Lower lobe of right lung (tissue), 2 donors: ENCODE measurements around the gene SMIM10L2A. TPM values are rescaled to one million over a fixed set of nuclear protein-coding genes. Genes with fewer than 3 reads are reported as not detected.
A peak's percentile ranks its signal among the peaks of the same experiment; 100 is the strongest.
"Not testable (repeated sequence)": the region's sequence is repeated elsewhere in the genome, so short reads cannot be mapped to it uniquely, and the experiment has no call there.

ENCODE experiments used
- ATAC-seq, 2 donors: fragments of 200-7000 bp; cut with Tn5 transposase; one replicate each; pipeline ENCODE4 v1.9.1; 2020 to 2022; ENCODE audit warnings: mild to moderate bottlenecking in 2 of 2, moderate library complexity in 2 of 2
- DNase-seq: peaks from one replicate; pipeline ENCODE4 v3.0.0-alpha.2; 2020
- H3K27ac ChIP-seq: fragments of 200-600 bp; one replicate; pipeline ENCODE4 v1.8.0; 2022
- H3K27me3 ChIP-seq: fragments of 200-600 bp; one replicate; pipeline ENCODE4 v1.8.0; 2022; ENCODE audit warnings: low read depth
- H3K36me3 ChIP-seq: fragments of 200-600 bp; one replicate; pipeline ENCODE4 v1.8.0; 2022; ENCODE audit warnings: mild to moderate bottlenecking
- H3K4me1 ChIP-seq: fragments of 200-600 bp; one replicate; pipeline ENCODE4 v1.8.0; 2022
- H3K4me3 ChIP-seq: fragments of 200-600 bp; one replicate; pipeline ENCODE4 v1.8.0; 2022; ENCODE audit warnings: mild to moderate bottlenecking
- H3K9me3 ChIP-seq: fragments of 200-600 bp; one replicate; pipeline ENCODE4 v1.8.0; 2022
- intact Hi-C: fragments of 100-400 bp; cut with DNase I; formaldehyde crosslinking; loops from one replicate; pipeline ENCODE4 v1.11.0; 2022
- total RNA-seq: library from RNA; stranded (reverse); fragmentation: NEBNext Ultra II Directional; extraction: Animal tissue kit (Norgen Biotek cat#: 25700); gene quantifications from one replicate; pipeline ENCODE4 v1.2.1, GENCODE V29; 2021
- TF ChIP-seq, protein P1 (sequence below): fragments of 200-600 bp; IDR thresholded peaks from one replicate; pipeline ENCODE4 v1.8.0; 2022; ENCODE audit warnings: antibody characterized with exemption, mild to moderate bottlenecking
- donor health status: DM: no; HTN: yes; CAD: no; lungs with severe emphysema.

The SMIM10L2A gene
- total RNA-seq, 1 donor from 2014 or later = 1.7 TPM

- Histone ChIP-seq H3K27me3 (no peaks in the 10 kb centered on the region), H3K9me3 (no peaks in the 10 kb centered on the region), H3K27ac (no peak overlapping the region), H3K36me3 (no peaks in the 10 kb centered on the region), H3K4me1 (no peaks in the 10 kb centered on the region), H3K4me3 (no peak overlapping the region)
- TF ChIP-seq, protein P1, sequence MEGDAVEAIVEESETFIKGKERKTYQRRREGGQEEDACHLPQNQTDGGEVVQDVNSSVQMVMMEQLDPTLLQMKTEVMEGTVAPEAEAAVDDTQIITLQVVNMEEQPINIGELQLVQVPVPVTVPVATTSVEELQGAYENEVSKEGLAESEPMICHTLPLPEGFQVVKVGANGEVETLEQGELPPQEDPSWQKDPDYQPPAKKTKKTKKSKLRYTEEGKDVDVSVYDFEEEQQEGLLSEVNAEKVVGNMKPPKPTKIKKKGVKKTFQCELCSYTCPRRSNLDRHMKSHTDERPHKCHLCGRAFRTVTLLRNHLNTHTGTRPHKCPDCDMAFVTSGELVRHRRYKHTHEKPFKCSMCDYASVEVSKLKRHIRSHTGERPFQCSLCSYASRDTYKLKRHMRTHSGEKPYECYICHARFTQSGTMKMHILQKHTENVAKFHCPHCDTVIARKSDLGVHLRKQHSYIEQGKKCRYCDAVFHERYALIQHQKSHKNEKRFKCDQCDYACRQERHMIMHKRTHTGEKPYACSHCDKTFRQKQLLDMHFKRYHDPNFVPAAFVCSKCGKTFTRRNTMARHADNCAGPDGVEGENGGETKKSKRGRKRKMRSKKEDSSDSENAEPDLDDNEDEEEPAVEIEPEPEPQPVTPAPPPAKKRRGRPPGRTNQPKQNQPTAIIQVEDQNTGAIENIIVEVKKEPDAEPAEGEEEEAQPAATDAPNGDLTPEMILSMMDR = no peak
- intact Hi-C loops = no loop called here
- DNase-seq (no peak), ATAC-seq (no peak)
Measured at GRCh38 chrX:135453381-135453780, 31.6 kb downstream of the SMIM10L2A start.

GRCh38 chrX:135454816-135455215 is 33.1 kb downstream of the SMIM10L2A start:
- H3K4me3 ChIP-seq = no peak overlapping the region
- TF ChIP-seq, protein P1 = no peak
- ATAC-seq = no peak
- H3K27ac ChIP-seq = no peak overlapping the region
- H3K9me3 ChIP-seq = no peaks in the 10 kb centered on the region
- no peaks in the 10 kb centered on the region for H3K4me1 ChIP-seq
- no peak for DNase-seq
- intact Hi-C loops = no loop called here
- no peaks in the 10 kb centered on the region for H3K27me3 ChIP-seq
- H3K36me3 ChIP-seq = no peaks in the 10 kb centered on the region

DNA sequence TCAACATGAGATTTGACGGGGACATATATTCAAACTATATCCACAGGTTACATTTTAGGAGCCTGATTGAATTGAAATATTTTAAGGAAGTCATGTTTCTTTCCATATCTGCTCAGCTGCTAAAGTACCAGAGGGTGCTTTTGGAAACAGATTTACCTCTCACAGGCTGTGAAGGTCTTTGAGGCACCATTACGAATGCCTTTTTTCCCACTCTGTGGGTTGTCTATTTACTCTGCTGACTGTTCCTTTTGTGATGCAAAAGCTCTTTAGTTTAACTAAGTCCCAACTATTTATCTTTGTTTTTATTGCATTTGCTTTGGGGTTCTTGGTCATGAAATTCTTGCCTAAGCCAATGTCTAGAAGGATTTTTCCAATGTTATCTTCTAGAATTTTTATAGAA is 40.0 kb downstream of the SMIM10L2A start:
- ATAC-seq, H3K36me3 ChIP-seq, H3K4me3 ChIP-seq, H3K4me1 ChIP-seq, H3K27ac ChIP-seq, intact Hi-C loops, H3K9me3 ChIP-seq, H3K27me3 ChIP-seq, DNase-seq: not testable (repeated sequence)

DNA sequence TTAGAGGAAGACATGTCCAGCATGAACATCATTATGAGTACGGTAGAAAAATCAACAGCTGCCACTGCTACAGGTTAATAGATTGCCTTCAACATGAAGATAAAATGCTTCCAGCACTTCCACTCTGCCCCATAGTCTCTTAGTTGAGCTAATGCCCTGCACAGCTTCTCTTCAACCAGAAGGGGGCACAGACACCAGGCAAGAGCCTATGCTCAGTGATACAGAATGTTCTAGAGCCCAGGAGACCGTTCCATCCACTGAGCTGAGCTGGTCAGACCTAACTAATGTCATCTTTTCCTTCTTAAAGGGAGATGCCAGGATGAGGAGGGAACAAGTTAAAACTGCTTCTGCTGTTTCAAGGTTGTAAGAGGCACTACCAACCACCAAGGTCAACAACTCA is 42.2 kb downstream of the SMIM10L2A start:
- no peaks in the 10 kb centered on the region for H3K9me3 ChIP-seq
- no peaks in the 10 kb centered on the region for H3K27me3 ChIP-seq
- TF ChIP-seq, protein P1 = no peak
- H3K4me3 ChIP-seq = no peak overlapping the region
- DNase-seq (no peak), ATAC-seq (peak in 1 of 2 donors; percentile 62)
- intact Hi-C loops = no loop called here
- H3K36me3 ChIP-seq = no peaks in the 10 kb centered on the region
- H3K4me1 ChIP-seq = no peaks in the 10 kb centered on the region
- no peak overlapping the region for H3K27ac ChIP-seq

- Histone ChIP-seq H3K27me3 (no peaks in the 10 kb centered on the region), H3K36me3 (no peaks in the 10 kb centered on the region), H3K4me1 (no peaks in the 10 kb centered on the region), H3K4me3 (no peak overlapping the region), H3K9me3 (no peaks in the 10 kb centered on the region), H3K27ac (no peak overlapping the region)
- TF ChIP-seq, protein P1 = no peak
- intact Hi-C loops = no loop called here
- no peak for DNase-seq
- no peak for ATAC-seq
Measured at GRCh38 chrX:135476378-135476777, 54.6 kb downstream of the SMIM10L2A start.

GRCh38 chrX:135477576-135477975 is 55.8 kb downstream of the SMIM10L2A start:
- no peaks in the 10 kb centered on the region for H3K27me3 ChIP-seq
- no peaks in the 10 kb centered on the region for H3K9me3 ChIP-seq
- H3K4me1 ChIP-seq = no peaks in the 10 kb centered on the region
- ATAC-seq (peak; percentile 72 to 79), DNase-seq (peak; percentile 68)
- TF ChIP-seq, protein P1 = peak; percentile 32
- H3K36me3 ChIP-seq = no peaks in the 10 kb centered on the region
- H3K27ac ChIP-seq = no peak overlapping the region
- intact Hi-C loops = no loop called here
- no peak overlapping the region for H3K4me3 ChIP-seq

Other genes starting within 250 kb of the SMIM10L2A start
- not detected for gene ETDA, start 169.9 kb upstream of the SMIM10L2A start, total RNA-seq
- not detected for gene ETDC, start 112.5 kb upstream of the SMIM10L2A start, total RNA-seq
- gene ZNF75D, start 77.8 kb upstream of the SMIM10L2A start, total RNA-seq = 10.3 TPM
- gene ZNF449, start 77.1 kb upstream of the SMIM10L2A start, total RNA-seq = 5.1 TPM
- 6.9 TPM for gene INTS6L, start 98.7 kb downstream of the SMIM10L2A start, total RNA-seq